Gastroesophageal sphincter (tissue), 3 donors: ENCODE data around the gene FAM111A.

Experiments used
- POLR2AphosphoS5 ChIP-seq: sonication (generic); formaldehyde crosslinking; IDR thresholded peaks from one replicate; pipeline ENCODE4 v1.6.1; 2017; ENCODE audit warnings: antibody characterized with exemption
- TF ChIP-seq, protein P1 (sequence below), 4 experiments: fragments of 200-600 bp in 2 of 4; fragments of 450-650 bp in 2 of 4; sonication (generic) in 1 of 4; IDR thresholded peaks; one replicate each; pipeline ENCODE4 v1.5.1; 2017 to 2019; ENCODE audit warnings: antibody characterized with exemption in 4 of 4, mild to moderate bottlenecking in 2 of 4, moderate library complexity in 2 of 4

DNA sequence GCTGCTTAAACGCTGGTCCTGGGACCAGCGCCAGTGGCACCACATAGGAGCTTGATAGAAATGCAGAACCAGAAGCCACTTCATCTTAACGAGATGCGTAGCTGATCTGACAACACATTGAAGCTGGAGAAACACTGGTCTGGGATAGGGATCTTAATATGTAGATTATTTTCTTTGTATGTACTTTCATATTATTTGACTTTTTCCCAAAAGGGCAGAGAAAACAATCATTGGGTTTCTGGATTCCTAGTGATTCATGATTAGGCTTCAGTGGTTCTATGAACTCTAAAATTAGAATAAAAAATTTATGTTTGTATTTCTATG is 57.7 kb downstream of the FAM111A start:
- no peak for TF ChIP-seq POLR2AphosphoS5
- TF ChIP-seq, protein P1, sequence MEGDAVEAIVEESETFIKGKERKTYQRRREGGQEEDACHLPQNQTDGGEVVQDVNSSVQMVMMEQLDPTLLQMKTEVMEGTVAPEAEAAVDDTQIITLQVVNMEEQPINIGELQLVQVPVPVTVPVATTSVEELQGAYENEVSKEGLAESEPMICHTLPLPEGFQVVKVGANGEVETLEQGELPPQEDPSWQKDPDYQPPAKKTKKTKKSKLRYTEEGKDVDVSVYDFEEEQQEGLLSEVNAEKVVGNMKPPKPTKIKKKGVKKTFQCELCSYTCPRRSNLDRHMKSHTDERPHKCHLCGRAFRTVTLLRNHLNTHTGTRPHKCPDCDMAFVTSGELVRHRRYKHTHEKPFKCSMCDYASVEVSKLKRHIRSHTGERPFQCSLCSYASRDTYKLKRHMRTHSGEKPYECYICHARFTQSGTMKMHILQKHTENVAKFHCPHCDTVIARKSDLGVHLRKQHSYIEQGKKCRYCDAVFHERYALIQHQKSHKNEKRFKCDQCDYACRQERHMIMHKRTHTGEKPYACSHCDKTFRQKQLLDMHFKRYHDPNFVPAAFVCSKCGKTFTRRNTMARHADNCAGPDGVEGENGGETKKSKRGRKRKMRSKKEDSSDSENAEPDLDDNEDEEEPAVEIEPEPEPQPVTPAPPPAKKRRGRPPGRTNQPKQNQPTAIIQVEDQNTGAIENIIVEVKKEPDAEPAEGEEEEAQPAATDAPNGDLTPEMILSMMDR (IDR thresholded peaks at IDR 0.05): no peak
